ENCODE results near the gene DCDC1.

GRCh38 chr11:31404614-31405013, 35.1 kb upstream of the DCDC1 start:
- no peak for TF ChIP-seq POLR2A (IDR thresholded peaks at IDR 0.05; ENCODE audit: low read length)
- no peak for TF ChIP-seq GATA1 (IDR thresholded peaks at IDR 0.05; ENCODE audit: low read depth, low read length)
